GM19238 (cell line): ENCODE data around the gene TRPM7.
A peak's percentile ranks its signal among the peaks of the same experiment; 100 is the strongest.
"Not testable (repeated sequence)": the region's sequence is repeated elsewhere in the genome, so short reads cannot be mapped to it uniquely, and the experiment has no call there.

Experiments used
- DNase-seq: peaks from one replicate; pipeline ENCODE4 v3.0.0; 2011; ENCODE audit warnings: low spot score; ENCODE audit not compliant: insufficient read length

The TRPM7 gene

GRCh38 chr15:50686469-50687301 is at the start of gene TRPM7:
TRPM7 (minus strand) TSS chr15:50686797; CDS start chr15:50686533, 264 bp downstream.
- peak; percentile 76 for DNase-seq

- DNase-seq, result no peak
Observed at GRCh38 chr15:50735156-50735555, 48.6 kb upstream of the TRPM7 start.

GRCh38 chr15:50726315-50726714 is 39.7 kb upstream of the TRPM7 start:
- no peak for DNase-seq

- no peak for DNase-seq
Observed at GRCh38 chr15:50718700-50719125, 32.1 kb upstream of the TRPM7 start.

- DNase-seq, result no peak
Observed at GRCh38 chr15:50712018-50712417, 25.4 kb upstream of the TRPM7 start.

- no peak for DNase-seq
Observed at GRCh38 chr15:50710585-50710984, 24.0 kb upstream of the TRPM7 start.

- DNase-seq, result no peak
Observed at GRCh38 chr15:50707878-50708427, 21.4 kb upstream of the TRPM7 start.

- DNase-seq, result no peak
Observed at GRCh38 chr15:50702762-50703334, 16.3 kb upstream of the TRPM7 start.

- no peak for DNase-seq
Observed at GRCh38 chr15:50698101-50698500, 11.5 kb upstream of the TRPM7 start.

- DNase-seq, result no peak
Observed at GRCh38 chr15:50697109-50697797, 10.7 kb upstream of the TRPM7 start.

GRCh38 chr15:50694634-50695165 is 8.1 kb upstream of the TRPM7 start:
- not testable (repeated sequence) for DNase-seq

- no peak for DNase-seq
Observed at GRCh38 chr15:50687302-50687902, 805 bp upstream of the TRPM7 start.

- DNase-seq, result peak; percentile 48
Observed at GRCh38 chr15:50685976-50686468, 575 bp downstream of the TRPM7 start.

- DNase-seq, result no peak
Observed at GRCh38 chr15:50685191-50685975, 1.2 kb downstream of the TRPM7 start.

- DNase-seq, result no peak
Observed at GRCh38 chr15:50681467-50681866, 5.1 kb downstream of the TRPM7 start.

GRCh38 chr15:50676799-50677483 is 9.7 kb downstream of the TRPM7 start:
- no peak for DNase-seq

- no peak for DNase-seq
Observed at GRCh38 chr15:50675535-50676144, 11.0 kb downstream of the TRPM7 start.

GRCh38 chr15:50670115-50670514 is 16.5 kb downstream of the TRPM7 start:
- DNase-seq, result no peak

GRCh38 chr15:50669611-50670010 is 17.0 kb downstream of the TRPM7 start:
- no peak for DNase-seq
